ENCODE data around the gene GPR27. TPM values are rescaled to one million over a fixed set of nuclear protein-coding genes. Genes with fewer than 3 reads are reported as not detected.

Gene GPR27
- total RNA-seq, 4 donors from 2014 or later, result 0.79 to 1.1 TPM; not detected in 2

GRCh38 chr3:71771884-71772283 is 18.2 kb downstream of the GPR27 start:
- Histone ChIP-seq H3K27ac (no peak overlapping the region), H3K4me3 (no peak overlapping the region), H3K4me1 (no peaks in the 10 kb centered on the region), H3K36me3 (no peaks in the 10 kb centered on the region), H3K27me3 (peaks cover 23% of the 10 kb centered on the region), H3K9me3 (no peaks in the 10 kb centered on the region)
- no peak for DNase-seq
- 60 to 80% methylated on average over 1 of the region's 1 CpG for WGBS, 2 donors (ENCODE audit: low coverage in 1 of 2)
- intact Hi-C loops (cut with DNase I; ENCODE audit: low total_unique reads), result no loop called here
- in situ Hi-C loops (cut with MboI; ENCODE audit: low pct_ligation_motif_present in 1 of 4, low pct_unique_long_range_greater_than_20kb in 1 of 4, low sequenced_read_pairs in 3 of 4), result no loop called here
- TF ChIP-seq POLR2A (IDR thresholded peaks at IDR 0.05) (no peak), POLR2AphosphoS5 (IDR thresholded peaks at IDR 0.05) (no peak), EP300 (IDR thresholded peaks at IDR 0.05; ENCODE audit: low read depth) (no peak), CTCF (IDR thresholded peaks at IDR 0.05) (no peak)

- in situ Hi-C loops (cut with MboI; ENCODE audit: low pct_ligation_motif_present in 1 of 4, low pct_unique_long_range_greater_than_20kb in 1 of 4, low sequenced_read_pairs in 3 of 4), result no loop called here
- 53 to 75% methylated on average over 3 to 6 of the region's 6 CpGs for WGBS, 2 donors (ENCODE audit: low coverage in 1 of 2)
- Histone ChIP-seq H3K4me1 (no peaks in the 10 kb centered on the region), H3K36me3 (no peaks in the 10 kb centered on the region), H3K27ac (no peak overlapping the region), H3K27me3 (peaks cover 56% of the 10 kb centered on the region), H3K4me3 (no peak overlapping the region), H3K9me3 (no peaks in the 10 kb centered on the region)
- intact Hi-C loops (cut with DNase I; ENCODE audit: low total_unique reads), result no loop called here
- TF ChIP-seq POLR2A (IDR thresholded peaks at IDR 0.05), result no peak
- TF ChIP-seq POLR2AphosphoS5 (IDR thresholded peaks at IDR 0.05), result no peak
- TF ChIP-seq CTCF (IDR thresholded peaks at IDR 0.05), result no peak
- no peak for TF ChIP-seq EP300 (IDR thresholded peaks at IDR 0.05; ENCODE audit: low read depth)
- DNase-seq, result no peak
Measured at GRCh38 chr3:71776538-71776937, 22.9 kb downstream of the GPR27 start.

- H3K9me3 ChIP-seq, result no peaks in the 10 kb centered on the region
- H3K4me3 ChIP-seq, result no peak overlapping the region
- intact Hi-C loops (cut with DNase I; ENCODE audit: low total_unique reads) (no loop called here), in situ Hi-C loops (cut with MboI; ENCODE audit: low pct_ligation_motif_present in 1 of 4, low pct_unique_long_range_greater_than_20kb in 1 of 4, low sequenced_read_pairs in 3 of 4) (no loop called here)
- 53 to 62% methylated on average over 3 of the region's 3 CpGs for WGBS, 2 donors (ENCODE audit: low coverage in 1 of 2)
- no peak overlapping the region for H3K27ac ChIP-seq
- no peaks in the 10 kb centered on the region for H3K36me3 ChIP-seq
- no peak for DNase-seq
- no peak for TF ChIP-seq EP300 (IDR thresholded peaks at IDR 0.05; ENCODE audit: low read depth)
- TF ChIP-seq POLR2AphosphoS5 (IDR thresholded peaks at IDR 0.05), result no peak
- TF ChIP-seq CTCF (IDR thresholded peaks at IDR 0.05), result no peak
- no peak for TF ChIP-seq POLR2A (IDR thresholded peaks at IDR 0.05)
- H3K27me3 ChIP-seq, result peaks cover 74% of the 10 kb centered on the region
- no peaks in the 10 kb centered on the region for H3K4me1 ChIP-seq
Measured at GRCh38 chr3:71778353-71778752, 24.7 kb downstream of the GPR27 start.

GRCh38 chr3:71779674-71780377 is 26.2 kb downstream of the GPR27 start:
- WGBS, 2 donors (ENCODE audit: low coverage in 1 of 2), result 72 to 74% methylated on average over 5 to 6 of the region's 6 CpGs
- intact Hi-C loops (cut with DNase I; ENCODE audit: low total_unique reads) (no loop called here), in situ Hi-C loops (cut with MboI; ENCODE audit: low pct_ligation_motif_present in 1 of 4, low pct_unique_long_range_greater_than_20kb in 1 of 4, low sequenced_read_pairs in 3 of 4) (no loop called here)
- no peak for DNase-seq
- no peak overlapping the region for H3K4me3 ChIP-seq
- no peak for TF ChIP-seq CTCF (IDR thresholded peaks at IDR 0.05)
- no peak for TF ChIP-seq EP300 (IDR thresholded peaks at IDR 0.05; ENCODE audit: low read depth)
- no peak for TF ChIP-seq POLR2AphosphoS5 (IDR thresholded peaks at IDR 0.05)
- no peak for TF ChIP-seq POLR2A (IDR thresholded peaks at IDR 0.05)
- H3K9me3 ChIP-seq, result no peaks in the 10 kb centered on the region
- H3K27me3 ChIP-seq, result peaks cover 88% of the 10 kb centered on the region
- peaks cover 3 to 8% (median 6%) of the 10 kb centered on the region in 4 donors for H3K4me1 ChIP-seq
- no peak overlapping the region for H3K27ac ChIP-seq
- no peaks in the 10 kb centered on the region for H3K36me3 ChIP-seq
